Kidney (tissue), 14 donors: ENCODE measurements around the gene TCF15. TPM values are rescaled to one million over a fixed set of nuclear protein-coding genes. Genes with fewer than 3 reads are reported as not detected.

ENCODE experiments used
- DNase-seq, 5 donors: peaks; one replicate each; pipeline ENCODE4 v3.0.0-alpha.2; 2013 to 2020
- FAIRE-seq: peaks from 2 replicates; lab custom pipeline; 2012; peaks lifted over from hg19 to GRCh38; lab: Jason Lieb, UNC
- H3K27ac ChIP-seq, 2 donors: one replicate each; pipeline ENCODE4 v1.7.0; 2013; ENCODE audit warnings: low read depth in 2 of 2, low read length in 2 of 2, inconsistent platforms in 1 of 2
- H3K27me3 ChIP-seq: one replicate; pipeline ENCODE4 v1.7.1; 2013; ENCODE audit warnings: low read length, inconsistent platforms; ENCODE audit not compliant: control insufficient read depth, insufficient read depth
- H3K36me3 ChIP-seq, 3 donors: one replicate each; pipeline versions ENCODE4 v1.7.0 to v1.7.1; 2013; ENCODE audit warnings: low read length in 3 of 3, control low read depth in 1 of 3, inconsistent platforms in 1 of 3; ENCODE audit not compliant: insufficient read depth in 3 of 3, control insufficient read depth in 2 of 3
- H3K4me1 ChIP-seq, 3 donors: one replicate each; pipeline versions ENCODE4 v1.7.0 to v1.7.1; 2013; ENCODE audit warnings: low read length in 3 of 3, inconsistent platforms in 1 of 3, low read depth in 1 of 3; ENCODE audit not compliant: control insufficient read depth in 2 of 3, insufficient read depth in 2 of 3
- H3K4me3 ChIP-seq, 3 donors: one replicate each; pipeline versions ENCODE4 v1.7.0 to v1.8.1; 2013; ENCODE audit warnings: low read length in 3 of 3, control low read depth in 1 of 3, inconsistent platforms in 1 of 3
- H3K9ac ChIP-seq, 3 donors: one replicate each; pipeline versions ENCODE4 v1.7.0 to v1.7.1; 2013; ENCODE audit warnings: low read length in 3 of 3, control low read depth in 1 of 3, inconsistent platforms in 1 of 3
- H3K9me3 ChIP-seq, 3 donors: one replicate each; pipeline versions ENCODE4 v1.7.0 to v1.7.1; 2013; ENCODE audit warnings: low read length in 3 of 3, control low read depth in 1 of 3, inconsistent platforms in 1 of 3; ENCODE audit not compliant: control insufficient read depth in 2 of 3, insufficient read depth in 1 of 3
- intact Hi-C: fragments of 100-400 bp; cut with DNase I; formaldehyde crosslinking; loops from one replicate; pipeline ENCODE4 v1.11.1; 2022
- polyA plus RNA-seq: library from polyadenylated mRNA; stranded (reverse); fragments of 350-450 nt; fragmentation: Illumina TruSeq; extraction: RNeasy Lipid Tissue Mini Kit (QIAGEN cat#74804); gene quantifications from one replicate; pipeline ENCODE4 v1.2.3, GENCODE V29; 2014; ENCODE audit warnings: low read depth, low replicate concordance; ENCODE audit not compliant: insufficient read depth
- total RNA-seq: library from RNA; stranded (reverse); fragmentation: NEBNext Ultra II Directional; extraction: Animal tissue kit (Norgen Biotek cat#: 25700); gene quantifications from one replicate; pipeline ENCODE4 v1.2.1, GENCODE V29; 2021
- TF ChIP-seq, protein P1 (sequence below): IDR thresholded peaks from 3 replicates; pipeline ENCODE4 v1.5.1; 2012; ENCODE audit warnings: mild to moderate bottlenecking, moderate library complexity, borderline replicate concordance; ENCODE audit not compliant: insufficient read depth; ENCODE audit errors: extremely low read depth
- donor health status: control.
- donor health status: control.
- donor health status: control.
- donor health status: control.
- donor health status: control.
- donor health status: DM: yes; HTN: yes; CAD: no.
- donor health status: Normal renal cell carcinoma (clear cell type).

Gene TCF15
- total and polyA plus RNA-seq, 2 donors from 2014 or later = 0.63 to 1.6 TPM

DNA sequence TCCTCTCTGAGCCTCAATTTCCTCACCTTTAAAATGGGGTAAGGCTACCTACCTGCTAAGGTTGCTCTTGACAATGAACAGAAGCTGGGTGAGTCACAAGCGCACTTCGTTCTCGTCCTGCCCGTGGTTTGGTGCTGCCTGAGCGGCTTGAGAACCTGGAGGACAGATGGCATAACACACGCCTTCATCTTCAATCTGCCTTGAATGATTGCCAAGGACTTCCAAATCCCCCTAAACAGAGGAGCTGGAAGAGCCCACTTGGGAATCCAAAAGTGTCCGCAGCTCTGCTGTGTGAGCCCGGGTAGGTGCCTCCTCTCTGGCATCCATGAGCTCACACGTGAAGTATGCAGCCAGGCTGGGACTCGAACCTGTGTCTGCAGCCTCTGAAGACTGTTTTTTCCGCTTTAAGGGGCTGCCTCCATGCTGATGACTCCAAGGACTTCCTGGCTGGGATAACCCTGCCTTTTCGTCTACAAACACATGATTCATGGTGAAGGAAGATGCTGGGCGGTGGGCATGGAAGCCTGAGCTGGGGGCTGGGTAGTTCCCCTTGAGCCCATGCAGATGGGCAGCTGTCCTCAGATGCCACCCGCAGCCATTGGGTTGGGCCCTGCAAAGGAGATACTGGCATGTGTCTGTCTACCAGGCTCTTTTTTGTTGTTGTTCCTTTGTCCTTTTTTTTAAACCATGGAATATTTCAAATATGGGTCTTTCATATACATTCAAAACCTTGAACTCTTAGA is 41.3 kb downstream of the TCF15 start:
- H3K4me3 ChIP-seq = no peak overlapping the region
- intact Hi-C loops = loop anchor here (10.0 kb wide), 2 partner anchors 76 to 166 kb away; no protein-coding TSS in a partner anchor
- no peak for FAIRE-seq

GRCh38 chr20:568097-568652 is 41.9 kb downstream of the TCF15 start:
- TF ChIP-seq, protein P1, sequence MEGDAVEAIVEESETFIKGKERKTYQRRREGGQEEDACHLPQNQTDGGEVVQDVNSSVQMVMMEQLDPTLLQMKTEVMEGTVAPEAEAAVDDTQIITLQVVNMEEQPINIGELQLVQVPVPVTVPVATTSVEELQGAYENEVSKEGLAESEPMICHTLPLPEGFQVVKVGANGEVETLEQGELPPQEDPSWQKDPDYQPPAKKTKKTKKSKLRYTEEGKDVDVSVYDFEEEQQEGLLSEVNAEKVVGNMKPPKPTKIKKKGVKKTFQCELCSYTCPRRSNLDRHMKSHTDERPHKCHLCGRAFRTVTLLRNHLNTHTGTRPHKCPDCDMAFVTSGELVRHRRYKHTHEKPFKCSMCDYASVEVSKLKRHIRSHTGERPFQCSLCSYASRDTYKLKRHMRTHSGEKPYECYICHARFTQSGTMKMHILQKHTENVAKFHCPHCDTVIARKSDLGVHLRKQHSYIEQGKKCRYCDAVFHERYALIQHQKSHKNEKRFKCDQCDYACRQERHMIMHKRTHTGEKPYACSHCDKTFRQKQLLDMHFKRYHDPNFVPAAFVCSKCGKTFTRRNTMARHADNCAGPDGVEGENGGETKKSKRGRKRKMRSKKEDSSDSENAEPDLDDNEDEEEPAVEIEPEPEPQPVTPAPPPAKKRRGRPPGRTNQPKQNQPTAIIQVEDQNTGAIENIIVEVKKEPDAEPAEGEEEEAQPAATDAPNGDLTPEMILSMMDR = no peak
- Histone ChIP-seq H3K4me1 (no peaks in the 10 kb centered on the region), H3K36me3 (no peaks in the 10 kb centered on the region), H3K27ac (no peak overlapping the region), H3K9me3 (no peaks in the 10 kb centered on the region), H3K9ac (no peak overlapping the region), H3K27me3 (no peaks in the 10 kb centered on the region), H3K4me3 (no peak overlapping the region)
- DNase-seq = no peak
- FAIRE-seq = no peak
- intact Hi-C loops = loop anchor here (10.0 kb wide), 2 partner anchors 77 to 167 kb away; no protein-coding TSS in a partner anchor

More for the DNA sequence above, 41.3 kb downstream of the TCF15 start:
- Histone ChIP-seq H3K27ac (no peak overlapping the region), H3K36me3 (no peaks in the 10 kb centered on the region), H3K9ac (no peak overlapping the region), H3K4me1 (peaks cover 0 to 5% (median 0%) of the 10 kb centered on the region in 3 donors), H3K27me3 (no peaks in the 10 kb centered on the region), H3K9me3 (no peaks in the 10 kb centered on the region)
- TF ChIP-seq, protein P1 = no peak
- DNase-seq = no peak

- intact Hi-C loops = loop anchor here (10.0 kb wide), 2 partner anchors 81 to 171 kb away; no protein-coding TSS in a partner anchor
These were observed 45.9 kb downstream of the TCF15 start for GRCh38 chr20:564192-564591.

More at GRCh38 chr20:564192-564591, 45.9 kb downstream of the TCF15 start:
- no peaks in the 10 kb centered on the region for H3K36me3 ChIP-seq
- TF ChIP-seq, protein P1 = no peak
- H3K27me3 ChIP-seq = no peaks in the 10 kb centered on the region
- no peak overlapping the region for H3K27ac ChIP-seq
- H3K9me3 ChIP-seq = no peaks in the 10 kb centered on the region
- no peak overlapping the region for H3K4me3 ChIP-seq
- no peak overlapping the region for H3K9ac ChIP-seq
- H3K4me1 ChIP-seq = no peaks in the 10 kb centered on the region
- DNase-seq (no peak), FAIRE-seq (no peak)
